ENCODE data around the gene BMP2.

The BMP2 gene

DNA sequence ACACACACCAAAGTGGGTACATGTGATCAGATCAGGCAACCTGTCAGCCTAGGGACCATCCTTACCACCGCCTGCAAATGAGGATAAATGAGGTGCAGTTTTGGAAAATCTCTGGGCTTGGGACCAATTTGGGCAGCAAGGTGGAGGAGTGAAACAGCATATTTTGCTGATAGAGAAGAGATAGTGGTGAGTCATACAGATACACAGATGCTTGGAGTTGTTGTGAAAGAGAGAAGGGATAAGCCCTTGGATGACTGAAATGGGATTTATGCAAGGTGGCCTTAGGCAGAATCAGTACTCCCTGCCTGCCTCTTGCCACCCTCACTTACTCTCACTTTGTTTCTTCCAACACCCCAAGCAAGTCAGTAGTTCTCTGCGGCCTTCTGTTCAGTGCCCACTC is 34.7 kb downstream of the BMP2 start:
- Mint-ChIP-seq H3K36me3 (no peaks in the 10 kb centered on the region), H3K27ac (no peak overlapping the region), H3K4me3 (no peak overlapping the region), H3K4me1 (no peaks in the 10 kb centered on the region), H3K9me3 (peaks cover 13% of the 10 kb centered on the region)
- no peak for ATAC-seq
- DNase-seq (ENCODE audit: low spot score in 2 of 2): no peak

DNA sequence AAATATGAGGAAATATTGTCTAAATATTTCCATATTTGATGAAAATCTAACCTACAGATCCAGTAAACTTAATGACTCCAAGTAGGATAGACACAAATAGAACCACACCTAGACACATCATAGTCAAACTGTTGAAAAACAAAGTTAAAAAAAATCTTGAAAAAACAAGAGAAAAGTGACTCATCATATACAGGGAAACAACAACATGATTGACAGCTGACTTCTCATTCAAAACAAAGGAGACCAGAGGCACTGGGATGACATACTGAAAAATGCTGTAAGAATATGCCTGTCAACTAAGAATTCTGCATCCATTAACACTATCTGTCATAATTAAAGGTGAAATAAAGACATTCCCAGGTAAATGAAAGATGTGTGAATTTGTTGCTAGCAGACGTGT is 38.8 kb downstream of the BMP2 start:
- Mint-ChIP-seq H3K4me3 (no peak overlapping the region), H3K36me3 (no peaks in the 10 kb centered on the region), H3K4me1 (no peaks in the 10 kb centered on the region), H3K27ac (no peak overlapping the region), H3K9me3 (peaks cover 9% of the 10 kb centered on the region)
- ATAC-seq (no peak), DNase-seq (ENCODE audit: low spot score in 2 of 2) (no peak)

DNA sequence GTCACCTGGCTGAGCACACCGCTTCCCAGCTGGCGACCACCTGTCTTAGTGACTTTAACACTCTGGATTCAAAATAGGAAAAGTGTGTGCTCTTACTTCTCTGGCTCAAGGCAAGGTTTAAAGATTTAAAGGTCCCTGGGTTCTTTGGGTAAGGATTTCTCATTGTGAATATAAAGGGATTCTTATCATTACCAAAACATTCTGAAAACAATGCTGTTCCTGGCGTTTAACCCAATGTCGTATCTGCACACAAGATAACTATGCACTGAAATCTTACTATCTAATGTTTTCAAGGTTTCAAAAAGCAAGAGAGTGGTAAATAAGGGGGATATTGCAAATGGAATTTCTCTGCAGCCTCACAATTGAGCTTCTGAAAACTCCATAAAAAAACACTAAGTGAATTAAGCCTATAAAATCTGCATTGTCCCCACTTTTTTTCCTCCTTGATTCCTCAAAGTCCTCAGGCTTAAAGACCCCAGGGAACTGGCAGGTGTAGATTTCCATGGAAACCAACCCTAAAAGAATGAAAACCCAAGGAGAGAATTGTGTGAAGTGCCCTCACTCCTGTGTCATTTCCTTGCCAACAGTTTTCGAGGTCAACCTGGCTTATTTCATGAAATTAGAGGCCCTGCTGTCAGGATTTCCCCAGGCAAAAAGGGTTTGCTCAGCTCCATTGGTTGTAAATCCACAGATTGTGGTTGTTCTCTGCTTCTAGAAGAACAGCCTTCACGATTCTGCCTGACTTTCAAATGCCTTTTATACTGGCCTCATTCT is 44.0 kb downstream of the BMP2 start:
- Mint-ChIP-seq H3K36me3 (no peaks in the 10 kb centered on the region), H3K4me1 (no peaks in the 10 kb centered on the region), H3K9me3 (peaks cover under 1% of the 10 kb centered on the region), H3K4me3 (no peak overlapping the region), H3K27ac (no peak overlapping the region)
- DNase-seq (ENCODE audit: low spot score in 2 of 2): no peak
- ATAC-seq: no peak

DNA sequence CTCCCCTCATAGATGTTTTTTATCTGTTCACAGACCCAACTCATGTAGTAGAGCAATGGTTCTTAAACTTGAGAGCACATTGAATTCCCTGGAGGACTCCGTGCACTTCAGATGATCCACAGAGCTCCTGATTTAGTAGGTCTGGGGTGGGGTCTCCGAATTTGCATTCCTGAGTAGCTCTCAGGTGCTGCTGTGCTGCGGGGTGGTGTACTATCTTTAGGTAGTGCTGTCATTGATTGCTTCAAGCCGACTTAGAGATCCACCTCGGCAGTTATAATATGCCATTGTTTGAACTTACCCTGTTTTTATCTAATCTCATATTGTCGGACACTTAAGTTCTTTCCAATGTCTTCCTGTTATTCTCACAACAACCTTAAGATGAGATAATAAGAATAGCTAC is 45.0 kb downstream of the BMP2 start:
- DNase-seq (ENCODE audit: low spot score in 2 of 2) (no peak), ATAC-seq (no peak)
- H3K4me1 Mint-ChIP-seq: no peaks in the 10 kb centered on the region
- H3K36me3 Mint-ChIP-seq: no peaks in the 10 kb centered on the region
- H3K4me3 Mint-ChIP-seq: no peak overlapping the region
- no peaks in the 10 kb centered on the region for H3K9me3 Mint-ChIP-seq
- no peak overlapping the region for H3K27ac Mint-ChIP-seq

DNA sequence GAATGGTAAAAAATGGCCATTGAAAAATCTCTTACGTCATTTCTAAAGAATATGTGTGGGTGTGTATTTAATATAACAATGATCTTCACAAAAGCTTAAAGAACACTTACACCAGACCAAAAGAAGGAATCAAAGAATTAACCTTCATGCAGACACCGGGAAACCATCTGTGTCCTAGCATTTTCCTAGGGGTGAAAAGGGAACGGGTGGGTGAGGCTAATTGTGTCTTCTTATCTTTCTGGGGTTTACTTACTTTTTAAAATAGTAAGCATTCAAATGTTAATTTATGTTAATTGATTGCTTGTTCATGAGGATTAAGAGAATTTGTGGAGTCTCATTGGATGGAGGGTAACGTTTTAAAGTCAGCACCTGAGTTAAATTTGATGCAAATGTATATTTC is 47.5 kb downstream of the BMP2 start:
- Mint-ChIP-seq H3K27ac (no peak overlapping the region), H3K36me3 (no peaks in the 10 kb centered on the region), H3K4me3 (no peak overlapping the region), H3K9me3 (peaks cover 4% of the 10 kb centered on the region), H3K4me1 (no peaks in the 10 kb centered on the region)
- DNase-seq (ENCODE audit: low spot score in 2 of 2): no peak
- no peak for ATAC-seq

DNA sequence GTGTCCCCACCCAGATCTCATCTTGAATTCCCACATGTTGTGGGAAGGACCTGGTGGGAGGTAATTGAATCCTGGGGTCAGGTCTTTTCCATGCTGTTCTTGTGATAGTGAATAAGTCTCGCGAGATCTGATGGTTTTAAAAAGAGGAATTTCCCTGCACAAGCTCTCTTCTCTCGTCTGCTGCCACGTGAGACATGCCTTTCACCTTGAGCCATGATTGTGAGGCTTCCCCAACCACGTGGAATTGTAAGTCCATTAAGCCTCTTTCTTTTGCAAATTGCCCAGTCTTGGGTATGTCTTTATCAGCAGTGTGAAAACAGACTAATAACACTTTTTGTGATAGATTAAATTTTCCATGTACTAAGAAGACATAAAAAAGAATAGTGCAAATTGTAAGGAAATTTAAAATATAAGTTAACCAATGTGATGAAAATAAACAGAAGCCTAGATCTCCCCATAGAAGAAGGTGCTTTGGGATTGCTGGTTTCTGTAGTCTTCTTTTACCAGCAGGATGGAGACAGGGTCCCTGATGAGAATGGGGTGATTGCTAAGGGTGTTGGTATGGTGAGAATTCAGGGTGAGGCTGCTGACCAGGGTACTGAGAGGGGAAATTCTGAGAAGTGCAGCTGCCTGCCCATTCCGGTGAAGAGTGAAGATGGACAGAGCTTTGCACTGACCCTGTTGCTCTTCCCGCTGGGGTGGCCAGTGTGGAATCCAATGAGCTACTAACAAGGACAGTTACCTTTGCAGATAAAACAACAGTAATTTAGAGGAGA is 50.7 kb downstream of the BMP2 start:
- H3K27ac Mint-ChIP-seq: no peak overlapping the region
- H3K36me3 Mint-ChIP-seq: no peaks in the 10 kb centered on the region
- H3K4me3 Mint-ChIP-seq: no peak overlapping the region
- no peaks in the 10 kb centered on the region for H3K4me1 Mint-ChIP-seq
- H3K9me3 Mint-ChIP-seq: peaks cover 4% of the 10 kb centered on the region
- DNase-seq (ENCODE audit: low spot score in 2 of 2): no peak
- no peak for ATAC-seq

DNA sequence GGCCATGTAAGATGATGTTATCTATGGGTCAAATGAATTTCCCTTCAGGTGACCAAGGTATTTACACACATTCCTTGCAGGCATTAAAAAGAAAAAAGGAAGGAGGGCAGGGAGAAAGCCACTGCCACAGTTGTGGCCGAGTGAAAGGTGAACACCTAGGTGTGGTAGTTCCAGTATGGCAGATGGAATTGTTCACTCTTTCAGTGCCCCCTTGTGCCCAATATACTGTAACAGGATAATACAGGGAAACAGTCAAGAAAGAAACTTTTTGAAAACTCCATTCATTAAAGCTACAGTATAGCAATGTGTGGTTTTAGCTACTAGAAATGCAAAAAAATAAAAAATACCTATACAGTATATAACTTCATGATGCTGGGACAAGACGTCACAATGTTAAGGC is 52.1 kb downstream of the BMP2 start:
- Mint-ChIP-seq H3K27ac (no peak overlapping the region), H3K4me1 (no peaks in the 10 kb centered on the region), H3K4me3 (no peak overlapping the region), H3K36me3 (no peaks in the 10 kb centered on the region), H3K9me3 (peaks cover 4% of the 10 kb centered on the region)
- DNase-seq (ENCODE audit: low spot score in 2 of 2) (no peak), ATAC-seq (no peak)

DNA sequence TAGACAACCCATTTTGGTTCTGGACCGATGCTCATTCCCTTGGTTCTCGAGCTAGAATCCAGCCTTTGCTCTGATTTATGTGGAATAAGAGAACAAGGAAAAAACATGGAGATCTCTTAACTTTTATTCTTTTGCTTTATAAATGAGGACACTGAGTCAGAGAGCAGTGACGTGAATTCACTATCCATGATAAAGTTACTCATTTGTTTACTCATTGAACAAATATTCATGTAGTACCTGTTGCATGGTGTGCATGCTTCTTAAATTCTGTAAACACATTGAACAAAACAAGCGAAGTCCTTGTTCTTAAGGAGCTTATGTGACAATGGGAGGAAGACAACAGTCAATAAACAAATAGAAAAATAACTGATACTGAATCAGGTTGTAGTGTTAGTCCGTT is 56.9 kb downstream of the BMP2 start:
- ATAC-seq: no peak
- Mint-ChIP-seq H3K27ac (no peak overlapping the region), H3K4me1 (no peaks in the 10 kb centered on the region), H3K4me3 (no peak overlapping the region), H3K9me3 (peaks cover 2% of the 10 kb centered on the region), H3K36me3 (no peaks in the 10 kb centered on the region)
- DNase-seq (ENCODE audit: low spot score in 2 of 2): no peak

DNA sequence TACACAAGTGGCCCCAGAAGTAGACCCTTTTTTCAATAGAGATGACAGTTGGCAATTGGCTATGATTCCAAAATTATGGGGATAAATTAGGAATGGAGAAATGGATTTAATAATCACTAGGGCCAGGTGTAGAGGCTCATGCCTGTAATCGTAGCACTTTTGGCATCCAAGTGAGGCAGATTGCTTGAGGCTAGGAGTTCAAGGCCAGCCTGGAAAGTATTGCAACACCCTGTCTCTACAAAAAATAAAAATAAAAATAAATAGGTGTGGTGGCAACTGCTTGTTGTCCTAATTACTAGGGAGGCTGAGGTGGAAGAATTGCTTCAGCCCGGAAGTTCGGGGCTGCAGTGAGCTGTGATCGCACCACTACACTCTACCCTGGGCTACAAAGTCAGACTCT is 60.0 kb downstream of the BMP2 start:
- no peak overlapping the region for H3K4me3 Mint-ChIP-seq
- H3K4me1 Mint-ChIP-seq: no peaks in the 10 kb centered on the region
- DNase-seq (ENCODE audit: low spot score in 2 of 2) (no peak), ATAC-seq (no peak)
- peaks cover 5% of the 10 kb centered on the region for H3K9me3 Mint-ChIP-seq
- no peaks in the 10 kb centered on the region for H3K36me3 Mint-ChIP-seq
- no peak overlapping the region for H3K27ac Mint-ChIP-seq

DNA sequence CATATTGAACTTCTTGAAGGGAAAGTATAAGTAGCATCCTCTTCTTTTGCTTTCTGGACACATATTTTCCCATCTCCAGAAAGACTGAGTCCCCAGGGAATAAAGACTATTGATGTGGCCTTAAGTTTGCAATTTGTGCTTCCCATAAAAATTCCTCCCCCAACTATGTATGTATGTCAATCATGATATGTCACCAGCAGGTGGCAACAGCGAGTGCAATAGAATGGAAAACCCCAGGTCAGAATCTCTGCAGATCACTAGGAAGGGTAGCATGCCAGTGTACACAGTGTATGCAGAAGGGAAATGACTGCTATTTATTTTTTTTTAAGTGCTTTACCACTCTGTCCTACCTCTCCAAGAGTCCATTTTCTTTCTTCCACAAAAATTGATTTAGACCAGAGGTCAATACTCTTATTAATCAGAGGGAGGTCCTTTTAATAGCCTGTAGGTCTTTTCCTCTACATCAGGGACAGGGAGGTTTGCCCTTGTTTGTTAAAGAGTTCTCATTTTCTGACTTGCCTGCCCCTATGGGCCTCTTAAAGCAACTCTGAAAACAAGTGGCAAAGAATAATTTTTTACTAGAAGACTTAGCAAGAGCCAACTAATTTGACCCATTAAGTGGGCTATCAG is 61.4 kb downstream of the BMP2 start:
- Mint-ChIP-seq H3K4me1 (no peaks in the 10 kb centered on the region), H3K36me3 (no peaks in the 10 kb centered on the region), H3K9me3 (peaks cover 5% of the 10 kb centered on the region), H3K27ac (no peak overlapping the region), H3K4me3 (no peak overlapping the region)
- peak in 1 of 2 donors; percentile 49 for DNase-seq (ENCODE audit: low spot score in 2 of 2)
- ATAC-seq: peak; percentile 34

DNA sequence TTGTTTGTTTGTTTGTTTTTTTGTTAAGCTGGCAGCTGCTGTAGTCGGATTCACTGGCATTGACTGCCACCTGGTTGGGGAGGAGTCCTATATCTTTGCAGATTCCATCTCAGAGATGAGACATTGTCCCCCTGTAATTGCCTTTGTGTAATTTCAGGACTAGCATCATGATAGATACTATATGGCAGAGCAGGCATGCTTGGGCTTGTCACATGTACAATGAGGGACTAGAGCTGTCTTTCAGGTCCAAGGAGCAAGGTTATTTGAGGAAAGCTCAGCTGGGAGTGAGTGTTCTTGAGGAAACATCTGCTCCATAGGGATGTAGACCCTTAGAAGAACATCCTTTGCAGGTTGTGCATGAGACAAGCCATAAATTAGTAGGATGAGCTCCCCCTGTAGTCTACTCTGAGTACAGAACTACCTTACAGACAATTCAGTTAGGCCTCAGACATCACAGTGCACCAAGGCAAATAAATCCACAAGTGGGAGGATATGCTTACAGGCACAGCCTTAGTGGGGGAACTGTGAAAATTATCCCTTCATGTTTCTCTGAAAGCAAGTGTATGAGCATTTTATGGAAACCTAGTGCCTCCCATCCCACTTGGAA is 62.1 kb downstream of the BMP2 start:
- DNase-seq (ENCODE audit: low spot score in 2 of 2): no peak
- Mint-ChIP-seq H3K9me3 (peaks cover 5% of the 10 kb centered on the region), H3K27ac (no peak overlapping the region), H3K4me3 (no peak overlapping the region), H3K4me1 (no peaks in the 10 kb centered on the region), H3K36me3 (no peaks in the 10 kb centered on the region)
- no peak for ATAC-seq
